G401.6 (cell line): ENCODE measurements around the gene PLPPR2.
"Not testable (repeated sequence)": the region's sequence is repeated elsewhere in the genome, so short reads cannot be mapped to it uniquely, and the experiment has no call there.

Experiments
- FAIRE-seq: peaks from 2 replicates; lab custom pipeline; 2012; peaks lifted over from hg19 to GRCh38; lab: Jason Lieb, UNC

The PLPPR2 gene

GRCh38 chr19:11355160-11356073 is at the start of gene PLPPR2:
PLPPR2 (plus strand) TSS chr19:11355432; CDS start chr19:11357674, 2,242 bp downstream.
- FAIRE-seq, result peak; percentile 80

- FAIRE-seq, result no peak
Observed at GRCh38 chr19:11306337-11306736, 48.9 kb upstream of the PLPPR2 start.

- not testable (repeated sequence) for FAIRE-seq
Observed at GRCh38 chr19:11320278-11320995, 34.8 kb upstream of the PLPPR2 start.

GRCh38 chr19:11321191-11322126 is 33.8 kb upstream of the PLPPR2 start:
- no peak for FAIRE-seq

GRCh38 chr19:11322269-11323024 is 32.8 kb upstream of the PLPPR2 start:
- no peak for FAIRE-seq

GRCh38 chr19:11323601-11324078 is 31.6 kb upstream of the PLPPR2 start:
- FAIRE-seq, result no peak

GRCh38 chr19:11324079-11324661 is 31.1 kb upstream of the PLPPR2 start:
- FAIRE-seq, result no peak

- FAIRE-seq, result no peak
Observed at GRCh38 chr19:11324748-11325389, 30.4 kb upstream of the PLPPR2 start.

GRCh38 chr19:11325544-11325943 is 29.7 kb upstream of the PLPPR2 start:
- no peak for FAIRE-seq

GRCh38 chr19:11330127-11330526 is 25.1 kb upstream of the PLPPR2 start:
- no peak for FAIRE-seq

- FAIRE-seq, result no peak
Observed at GRCh38 chr19:11331502-11331901, 23.7 kb upstream of the PLPPR2 start.

GRCh38 chr19:11332822-11333221 is 22.4 kb upstream of the PLPPR2 start:
- FAIRE-seq, result no peak

GRCh38 chr19:11333838-11334237 is 21.4 kb upstream of the PLPPR2 start:
- not testable (repeated sequence) for FAIRE-seq

GRCh38 chr19:11335449-11336146 is 19.6 kb upstream of the PLPPR2 start:
- FAIRE-seq, result no peak

- no peak for FAIRE-seq
Observed at GRCh38 chr19:11337080-11337479, 18.2 kb upstream of the PLPPR2 start.

GRCh38 chr19:11338121-11338520 is 17.1 kb upstream of the PLPPR2 start:
- no peak for FAIRE-seq

- FAIRE-seq, result no peak
Observed at GRCh38 chr19:11338569-11339253, 16.5 kb upstream of the PLPPR2 start.

GRCh38 chr19:11339254-11340098 is 15.8 kb upstream of the PLPPR2 start, which contains the start of gene RAB3D:
RAB3D (minus strand) TSS chr19:11339657; CDS start chr19:11337399, 2,258 bp downstream.
- peak; percentile 96 for FAIRE-seq
